Suprapubic skin (tissue), 4 donors: ENCODE measurements around the gene DGCR6L.

Experiments used
- CTCF ChIP-seq, 2 donors: fragments of 200-600 bp in 1 of 2; fragments of 450-650 bp in 1 of 2; sonication (generic) in 1 of 2; IDR thresholded peaks; one replicate each; pipeline ENCODE4 v1.5.1; 2016 to 2019; ENCODE audit warnings: antibody characterized with exemption in 2 of 2, mild to moderate bottlenecking in 1 of 2, moderate library complexity in 1 of 2
- POLR2A ChIP-seq, 2 donors: fragments of 450-650 bp; IDR thresholded peaks; one replicate each; pipeline ENCODE4 v1.6.1; 2017; ENCODE audit warnings: antibody characterized with exemption in 2 of 2, mild to moderate bottlenecking in 2 of 2, moderate library complexity in 2 of 2
- POLR2AphosphoS5 ChIP-seq, 3 donors: sonication (generic); formaldehyde crosslinking; IDR thresholded peaks; one replicate each; pipeline ENCODE4 v1.6.1; 2017; ENCODE audit warnings: antibody characterized with exemption in 3 of 3

GRCh38 chr22:20319745-20320658 lies at the start of gene DGCR6L:
- TF ChIP-seq CTCF (IDR thresholded peaks at IDR 0.05) (no peak), POLR2AphosphoS5 (IDR thresholded peaks at IDR 0.05) (no peak), POLR2A (IDR thresholded peaks at IDR 0.05) (peak in 1 of 2 donors; percentile 10)
